Stimulated activated CD4-positive, alpha-beta T cell treated with anti-CD3 and anti-CD28 coated beads, Interleukin-4, amount 100 ng/mL, for 48 hours (primary cell): Measurements from ENCODE around the gene VGLL4.
"Not testable (repeated sequence)": the region's sequence is repeated elsewhere in the genome, so short reads cannot be mapped to it uniquely, and the experiment has no call there.

Source experiments
- DNase-seq, 2 donors: peaks; one replicate each; pipeline ENCODE4 v3.0.0-alpha.2; 2020; ENCODE audit warnings: low read depth in 2 of 2

The VGLL4 gene

DNA sequence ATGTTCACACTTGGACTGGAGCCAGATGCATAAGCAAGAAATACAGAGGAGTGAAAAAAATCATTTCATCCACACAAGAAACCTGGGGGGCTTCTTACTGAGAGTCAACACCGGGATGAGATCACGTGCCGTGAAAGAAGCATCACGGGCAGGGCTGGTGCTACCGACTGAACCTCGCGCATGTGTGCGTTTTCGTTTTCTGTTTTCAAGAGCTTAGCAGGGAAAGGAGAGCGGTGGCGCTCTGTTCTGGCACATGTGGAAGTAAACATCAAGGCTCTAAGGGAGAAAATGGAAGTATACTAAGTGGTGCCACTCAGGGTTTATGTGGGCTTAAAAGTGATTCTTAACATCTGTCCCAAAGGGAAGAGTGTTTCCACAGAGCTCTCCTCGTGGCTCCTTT is 55.9 kb downstream of the VGLL4 start:
- no peak for DNase-seq

DNA sequence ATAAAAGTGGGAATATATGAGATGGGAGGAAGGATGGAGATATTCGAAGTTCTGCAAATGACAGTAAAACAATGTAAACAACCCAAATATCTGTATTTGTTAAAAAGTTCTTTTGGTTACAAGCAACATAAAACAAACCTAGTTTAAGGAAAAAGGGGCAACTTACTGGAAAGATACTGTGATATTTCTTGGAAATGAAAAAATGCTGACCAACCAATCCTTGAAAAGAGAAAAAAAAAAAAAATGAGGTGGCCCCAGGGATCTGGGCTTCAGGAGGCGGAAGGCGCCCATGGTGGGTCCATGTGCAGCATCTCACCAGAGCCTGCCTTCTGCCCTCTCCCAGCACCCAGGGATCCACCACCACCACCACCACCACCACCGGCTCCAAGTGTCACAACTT is 59.1 kb downstream of the VGLL4 start:
- no peak for DNase-seq

DNA sequence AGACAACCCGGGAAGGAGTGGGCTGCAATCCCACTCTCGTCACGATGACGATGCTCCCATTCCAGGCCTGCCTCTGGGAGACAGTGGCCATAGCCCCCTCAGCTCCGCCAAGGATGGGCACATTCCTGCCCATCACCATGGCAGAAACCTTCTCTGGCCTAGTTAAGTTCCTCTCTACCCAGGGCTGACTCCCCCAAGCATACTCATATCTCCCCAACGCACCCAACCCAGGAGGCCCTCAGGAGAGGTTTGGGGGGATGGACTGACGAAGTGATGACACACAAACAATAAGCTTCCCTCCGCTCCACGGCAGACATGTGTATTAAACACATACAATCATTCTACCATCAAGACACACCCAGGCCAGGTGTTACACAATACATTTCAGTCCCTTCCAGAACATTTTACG is 60.1 kb downstream of the VGLL4 start:
- no peak for DNase-seq

DNA sequence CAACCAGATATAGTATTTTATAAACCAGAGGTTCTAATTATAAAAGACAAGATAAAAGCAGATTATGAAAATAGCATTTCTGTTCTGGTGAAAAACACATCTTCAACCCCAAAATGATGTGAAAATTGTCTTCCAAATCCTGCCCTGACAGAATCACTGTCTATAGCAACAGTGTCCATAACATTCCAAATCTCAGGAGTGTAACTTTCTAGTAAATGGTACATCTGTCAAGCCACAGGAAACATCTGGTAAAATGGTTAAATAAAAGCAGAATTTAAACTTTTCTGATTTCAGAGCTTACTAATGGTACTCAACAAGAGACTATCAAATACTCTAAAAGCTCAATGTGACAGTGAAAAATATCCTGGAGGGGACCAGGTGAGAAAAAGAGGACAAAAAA is 60.5 kb downstream of the VGLL4 start:
- DNase-seq = no peak

DNA sequence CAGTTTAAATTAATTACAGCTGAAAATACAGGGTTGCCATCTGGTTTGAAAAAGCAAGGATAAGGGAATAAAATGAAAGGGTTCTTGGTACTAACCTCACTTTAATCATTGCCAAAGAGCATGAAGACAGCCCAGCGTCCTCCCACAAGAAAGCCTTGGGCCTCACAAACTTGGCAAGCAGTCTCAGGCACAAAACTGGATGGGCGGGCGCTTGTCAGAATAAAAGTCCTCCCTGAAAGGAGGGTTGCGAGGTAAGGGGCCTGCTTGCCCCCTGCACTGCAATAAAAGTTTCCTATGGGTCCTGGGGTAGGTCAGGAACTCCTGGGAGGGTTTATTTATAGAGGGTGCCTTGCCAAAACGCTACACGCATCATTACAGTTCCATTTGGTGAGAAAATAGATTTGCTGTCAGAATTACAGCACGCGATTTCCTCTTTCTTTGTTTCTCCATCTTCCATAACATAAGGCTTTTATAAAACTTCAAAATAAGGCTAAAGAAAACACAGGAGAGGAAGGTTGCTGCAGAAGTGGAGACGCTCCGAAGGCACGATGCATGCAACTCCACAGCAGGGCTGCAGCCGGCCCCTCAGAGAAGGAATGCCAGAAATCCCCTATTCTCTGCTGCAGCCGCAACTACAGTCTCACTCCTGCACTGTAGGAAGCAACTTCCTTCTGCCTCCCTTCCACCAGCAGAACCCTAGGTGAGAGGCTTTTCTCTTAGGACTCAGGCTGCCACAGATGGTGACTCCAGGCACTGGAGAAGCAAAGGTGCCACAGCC is 61.3 kb downstream of the VGLL4 start:
- no peak for DNase-seq

DNA sequence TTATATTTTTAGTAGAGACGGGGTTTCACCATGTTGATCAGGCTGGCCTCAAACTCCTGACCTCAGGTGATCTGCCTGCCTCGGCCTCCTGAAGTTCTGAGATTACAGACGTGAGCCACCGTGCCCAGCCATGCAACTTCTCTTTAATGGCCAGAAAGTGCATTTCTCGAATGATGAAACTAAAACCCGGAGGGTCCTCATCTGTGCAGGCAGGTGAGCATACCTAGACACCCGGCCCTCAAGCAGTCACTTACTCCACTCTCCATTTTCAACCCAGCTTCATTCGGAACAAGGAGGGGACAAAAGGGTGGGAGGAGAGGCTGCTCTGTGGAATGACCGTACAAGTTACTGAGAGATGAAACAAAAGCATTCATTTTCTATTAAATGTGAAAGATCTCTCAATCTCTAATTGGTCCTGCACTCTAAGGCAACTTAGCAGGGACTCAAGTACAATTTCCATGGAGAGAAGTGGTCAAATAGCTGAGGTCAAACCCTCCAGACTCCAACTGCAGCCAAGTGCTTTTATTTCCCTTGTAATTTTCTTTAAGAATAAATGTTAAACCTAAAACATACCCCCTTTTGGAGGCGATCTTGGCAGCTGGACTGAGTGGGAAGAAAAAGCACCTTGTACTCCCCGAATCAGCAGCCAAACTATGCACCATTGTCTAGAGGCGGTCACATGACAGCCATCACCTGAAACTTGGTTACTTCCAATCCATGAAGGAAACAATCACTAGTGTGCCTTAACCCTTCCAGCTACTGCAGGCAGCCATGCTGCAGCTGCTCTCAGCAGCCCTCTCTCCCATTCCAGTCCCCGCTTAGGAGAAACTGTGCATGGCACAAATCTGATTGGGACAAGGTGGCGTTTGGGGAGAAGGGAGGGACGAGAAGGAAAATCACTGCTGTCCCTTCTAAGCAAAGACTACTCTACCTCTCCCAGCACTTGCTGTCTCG is 62.2 kb downstream of the VGLL4 start:
- no peak for DNase-seq

DNA sequence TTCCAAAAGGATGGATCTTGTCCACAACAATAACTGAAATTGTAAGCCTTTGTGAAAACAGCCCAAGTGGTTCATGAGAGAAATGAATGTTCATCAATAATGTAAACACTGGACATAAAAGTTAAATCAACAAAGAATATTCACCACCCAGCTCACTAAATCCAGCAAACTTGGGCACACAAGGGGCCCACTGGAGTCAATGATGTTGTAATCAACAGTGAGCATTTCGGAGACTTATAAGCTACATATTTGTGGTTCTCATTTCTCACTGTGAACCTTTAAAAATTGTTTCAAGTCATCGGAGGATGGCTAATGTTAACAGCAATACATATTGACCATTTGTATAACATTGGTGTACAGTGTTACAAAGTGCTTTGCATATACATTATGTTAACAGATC is 63.1 kb downstream of the VGLL4 start:
- DNase-seq = no peak

DNA sequence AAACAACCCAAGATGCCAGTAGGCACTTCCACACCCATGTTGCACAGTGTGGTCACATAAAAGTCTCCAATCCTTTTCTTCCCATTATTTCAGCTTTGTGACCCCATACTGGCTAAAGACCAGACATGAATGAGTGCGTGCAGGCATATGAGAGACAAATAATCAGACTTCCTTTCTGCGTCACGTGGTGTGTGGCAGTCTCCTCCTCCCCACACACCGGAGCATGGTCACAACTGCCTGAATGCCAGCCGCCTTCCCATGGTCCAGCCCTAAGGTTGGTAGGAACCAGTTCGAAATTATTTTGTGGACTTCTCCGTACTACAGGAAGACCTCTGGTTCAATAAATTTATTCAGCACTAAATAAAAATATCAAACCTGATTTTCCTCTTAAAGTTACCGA is 65.5 kb downstream of the VGLL4 start:
- DNase-seq = no peak

DNA sequence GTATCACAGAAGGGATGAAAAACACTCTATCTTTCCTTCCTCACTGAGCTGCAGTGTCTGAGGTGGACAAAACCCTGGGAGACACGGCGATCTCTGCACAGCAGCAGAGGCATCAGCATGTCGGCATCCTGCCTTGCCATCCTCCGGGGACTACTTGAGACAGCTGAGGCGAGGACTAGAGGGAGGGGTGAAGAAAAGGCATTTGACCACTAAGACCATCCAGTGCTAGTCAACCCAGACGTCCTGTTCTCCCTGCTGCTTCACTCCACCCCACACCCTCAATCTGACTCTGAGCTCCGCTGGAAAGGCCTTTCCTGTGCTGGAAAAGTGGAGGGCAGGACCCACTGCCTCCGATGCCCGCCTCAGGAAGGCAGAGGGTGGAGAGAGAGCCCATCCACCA is 67.3 kb downstream of the VGLL4 start:
- no peak for DNase-seq

DNA sequence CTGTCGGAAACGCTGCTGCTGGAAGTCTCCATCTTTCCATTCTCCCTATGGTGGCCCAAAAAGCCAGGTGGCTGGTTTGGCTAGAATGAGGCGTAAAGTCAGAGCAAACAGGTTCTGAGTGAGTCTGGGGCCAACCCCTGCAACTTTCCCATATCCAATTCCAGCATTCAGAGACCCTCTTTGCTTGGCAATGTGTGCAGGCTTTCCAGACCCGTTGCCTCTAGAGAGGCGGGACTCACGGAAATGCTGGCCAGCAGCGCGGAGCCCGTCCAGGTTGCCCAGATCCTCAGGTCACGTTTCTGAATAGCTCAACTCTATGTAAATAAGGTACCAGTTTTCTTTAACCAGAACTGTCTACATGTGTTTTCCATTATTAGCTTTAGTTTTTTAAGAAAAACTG is 68.0 kb downstream of the VGLL4 start:
- no peak for DNase-seq

DNA sequence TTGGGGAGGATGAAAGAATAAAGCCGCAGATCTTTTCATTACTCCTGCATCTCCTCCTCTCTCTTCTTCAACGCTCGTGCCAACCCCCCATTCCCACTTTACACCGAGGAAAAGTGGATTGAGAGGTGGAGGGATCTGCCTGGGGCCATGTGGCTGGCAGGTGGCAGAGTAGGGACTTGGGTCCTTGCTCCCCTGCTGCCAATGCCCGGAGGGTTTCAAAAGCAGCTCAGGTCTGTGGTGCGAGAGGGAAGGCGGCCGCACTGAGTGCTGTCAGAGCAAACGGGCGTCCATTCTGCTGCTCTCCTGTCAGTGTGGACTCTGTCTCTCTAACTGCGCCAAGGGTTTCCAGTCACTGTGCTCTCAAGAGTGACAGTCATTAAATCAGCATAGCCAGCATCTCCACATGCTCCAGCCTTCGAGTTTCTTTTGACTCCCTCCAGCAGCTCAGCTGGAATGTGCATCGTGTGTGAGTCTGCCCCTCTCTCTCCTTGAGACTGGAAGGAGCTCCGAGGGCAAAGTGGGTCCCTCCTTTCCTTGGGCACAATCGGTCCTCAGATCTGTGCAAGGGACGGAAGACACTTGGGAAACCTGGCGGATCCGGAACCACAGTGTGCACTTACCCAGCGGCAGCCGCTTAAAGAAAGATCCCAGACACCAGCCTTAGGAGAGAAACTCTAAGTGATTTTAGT is 68.6 kb downstream of the VGLL4 start:
- no peak for DNase-seq

DNA sequence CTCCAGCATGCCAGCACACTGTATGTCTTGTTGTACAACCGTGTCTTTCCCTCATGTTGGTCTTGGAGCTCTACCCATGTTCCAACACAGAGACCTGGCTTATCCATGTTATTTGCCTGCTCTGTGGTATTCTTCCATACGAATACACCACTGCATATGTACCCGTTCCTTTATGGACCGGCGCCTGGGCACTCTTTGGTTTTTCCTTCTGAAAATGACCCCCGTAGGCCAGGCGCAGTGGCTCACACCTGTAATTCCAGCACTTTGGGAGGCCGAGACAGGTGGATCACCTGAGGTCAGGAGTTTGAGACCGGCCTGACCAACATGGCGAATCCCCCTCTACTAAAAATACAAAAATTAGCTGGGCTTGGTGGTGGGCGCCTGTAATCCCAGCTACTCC is 71.1 kb downstream of the VGLL4 start:
- DNase-seq = not testable (repeated sequence)

DNA sequence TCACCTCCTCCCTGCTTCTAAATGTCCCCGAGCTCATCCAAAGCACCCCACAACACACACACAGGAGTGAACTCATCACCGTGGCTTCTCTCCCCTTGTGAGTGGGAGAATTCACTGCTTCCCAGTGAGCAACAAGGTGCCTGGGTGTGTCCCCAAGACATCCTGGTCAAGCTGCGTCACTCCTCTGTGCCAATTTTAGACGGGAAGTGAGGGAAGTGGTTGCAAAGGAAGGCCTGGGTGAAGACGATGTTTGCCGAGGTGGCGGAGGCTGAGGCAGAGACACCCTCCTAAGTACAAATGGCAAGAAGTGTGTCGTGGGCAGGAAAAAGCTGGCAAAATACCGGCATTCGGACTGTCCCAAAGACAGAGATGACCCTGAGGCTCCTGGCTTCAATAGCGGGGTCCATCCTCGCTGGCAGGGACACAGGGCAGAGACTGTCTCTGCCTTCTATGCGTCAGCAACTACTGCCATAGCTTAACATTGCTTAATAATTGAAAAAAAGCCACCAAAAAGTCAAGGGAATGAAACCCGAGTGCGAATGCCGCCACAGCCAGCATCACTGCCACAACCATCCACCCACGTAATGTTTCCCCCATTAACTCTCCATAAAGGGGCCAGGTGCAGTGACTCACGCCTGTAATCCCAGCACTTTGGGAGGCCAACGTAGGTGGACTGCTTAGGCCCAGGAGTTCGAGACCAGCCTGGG is 72.8 kb downstream of the VGLL4 start:
- no peak for DNase-seq

DNA sequence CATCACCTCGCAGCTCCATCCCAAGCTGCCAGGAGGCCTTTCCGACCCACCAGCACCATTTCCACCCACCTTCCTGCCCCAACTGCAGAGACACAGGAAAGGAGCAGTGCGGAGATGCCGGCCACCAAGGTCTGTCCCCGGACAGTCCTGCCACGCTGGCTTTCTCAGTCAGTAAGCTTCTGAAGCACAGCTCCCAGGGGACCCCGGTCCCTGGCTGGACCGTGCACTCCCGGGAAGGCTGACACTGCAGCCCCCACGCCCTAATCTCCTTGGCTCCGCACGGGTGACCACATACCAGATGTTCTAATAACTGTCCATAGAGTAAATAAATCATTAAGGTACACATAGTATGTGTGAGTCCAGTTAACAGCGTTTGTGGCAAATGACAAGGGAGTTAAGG is 73.5 kb downstream of the VGLL4 start:
- DNase-seq = no peak

DNA sequence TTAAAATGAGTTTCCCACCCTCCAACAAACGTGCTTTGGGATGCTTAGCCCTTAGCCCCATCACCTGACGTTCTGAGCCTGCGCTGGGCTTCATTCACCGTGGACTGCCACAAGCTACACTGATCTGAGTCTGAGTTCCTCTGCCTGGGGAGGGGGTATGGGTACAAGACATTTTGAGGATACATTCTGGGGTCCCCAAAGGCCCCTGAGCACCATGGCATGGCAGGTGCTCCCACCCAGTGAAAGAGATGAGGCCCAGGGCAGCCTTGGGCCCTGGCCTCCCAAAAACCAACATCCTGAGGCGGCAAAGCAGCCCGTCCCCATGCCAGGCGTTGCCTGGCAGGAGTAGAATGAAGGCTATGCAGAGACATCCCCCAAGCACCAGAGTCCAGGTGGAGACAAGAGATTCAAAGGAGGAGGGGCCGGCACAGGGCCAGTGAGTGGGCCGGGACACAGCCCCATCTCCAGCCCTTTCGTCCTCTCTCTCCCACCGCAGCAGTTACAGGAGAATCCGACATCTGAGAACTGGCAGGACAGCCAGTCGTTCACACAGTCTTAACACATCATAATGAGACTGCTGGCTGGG is 74.5 kb downstream of the VGLL4 start:
- DNase-seq = no peak

DNA sequence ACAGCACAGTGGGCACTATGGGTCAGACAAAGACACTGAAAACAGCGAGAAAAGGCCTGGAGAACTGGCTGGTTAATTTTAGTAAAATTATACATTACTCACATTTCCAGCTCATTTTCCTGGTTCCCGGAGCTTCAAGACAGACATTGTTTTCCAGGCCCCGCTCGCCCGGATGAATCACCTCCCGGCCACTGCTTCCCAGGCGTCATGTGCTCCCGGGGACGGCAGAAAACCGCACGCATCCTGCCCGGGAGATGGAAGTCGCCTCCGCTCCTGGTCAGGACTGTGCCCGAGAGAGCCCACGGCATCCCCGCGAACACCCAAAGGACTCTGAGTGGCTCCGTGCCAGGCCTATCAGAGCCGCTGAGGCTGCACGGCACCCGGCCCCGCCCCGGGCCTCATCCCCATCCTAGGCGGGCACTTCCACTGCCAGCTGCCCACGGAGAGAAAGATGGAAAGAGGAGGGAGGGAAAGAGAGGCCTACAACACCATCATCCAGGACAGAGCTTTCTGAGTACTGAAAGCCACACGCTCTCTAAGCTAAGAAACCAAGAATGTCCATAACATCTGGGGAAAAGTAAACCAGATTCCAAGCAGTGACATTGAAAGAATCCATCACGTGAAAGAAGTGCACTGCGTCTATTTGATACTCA is 75.1 kb downstream of the VGLL4 start:
- DNase-seq = no peak

DNA sequence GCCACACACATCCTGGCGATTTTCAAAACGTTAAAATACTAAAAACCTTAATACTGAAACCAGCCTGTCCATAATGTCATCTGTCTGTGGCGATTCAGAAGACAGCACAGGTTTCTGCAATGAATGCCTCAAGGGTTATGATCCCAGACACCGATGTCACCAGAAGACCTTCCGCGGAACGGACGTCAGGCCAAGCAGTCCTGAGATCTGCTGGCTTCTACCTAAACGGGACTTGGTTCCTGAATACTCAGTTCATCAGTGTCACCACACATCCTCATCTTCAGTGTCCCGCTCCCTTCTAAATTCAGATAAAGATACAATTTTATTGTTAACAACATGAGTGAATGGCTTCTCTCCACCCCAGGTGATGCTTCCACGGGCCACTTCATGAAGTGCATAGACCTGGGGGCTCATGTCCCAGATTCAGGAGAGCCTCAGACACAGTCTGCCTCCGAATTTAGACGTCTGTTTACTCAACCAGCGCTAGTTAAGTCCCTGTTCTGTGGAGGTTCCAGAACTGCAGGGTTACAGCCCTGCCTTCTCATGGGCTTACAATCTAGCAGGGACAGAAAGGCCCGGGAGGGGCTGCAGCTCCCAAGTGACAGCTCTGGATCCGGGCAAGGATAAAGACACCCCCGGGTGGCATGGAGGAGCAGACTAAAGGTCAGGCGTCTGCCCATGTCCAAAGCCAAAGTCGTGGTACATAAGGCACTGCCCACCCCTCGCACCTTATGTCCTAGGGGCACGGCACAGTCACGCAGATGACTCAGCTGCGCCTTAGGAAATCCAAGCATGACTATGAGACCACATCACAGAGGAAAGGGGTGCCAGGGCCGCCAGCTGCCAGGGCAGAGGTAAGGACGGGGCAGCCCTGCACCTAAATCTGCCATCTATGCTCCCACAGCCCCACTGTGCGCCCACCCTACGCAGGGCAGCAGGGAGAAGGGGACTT is 75.9 kb downstream of the VGLL4 start:
- no peak for DNase-seq

DNA sequence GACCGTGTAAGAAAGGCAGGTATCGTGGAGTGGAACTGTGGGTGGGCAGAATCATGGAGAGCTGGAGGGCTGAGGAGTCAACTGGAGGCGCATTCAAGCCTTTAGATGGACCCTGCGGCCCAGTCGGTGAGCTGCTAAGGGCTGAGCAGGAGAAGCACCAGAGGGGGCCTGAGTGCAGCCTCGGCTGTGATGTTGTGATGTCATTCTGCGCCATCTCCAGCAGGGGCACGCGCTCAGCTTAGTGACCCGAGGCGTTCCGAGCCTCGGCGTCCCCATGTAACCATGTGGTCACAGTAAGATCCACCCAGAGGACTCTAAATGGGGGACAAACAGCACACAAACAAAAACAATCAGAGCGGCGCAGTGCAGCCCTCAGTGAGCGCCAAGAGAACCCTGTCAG is 76.8 kb downstream of the VGLL4 start:
- DNase-seq = no peak

DNA sequence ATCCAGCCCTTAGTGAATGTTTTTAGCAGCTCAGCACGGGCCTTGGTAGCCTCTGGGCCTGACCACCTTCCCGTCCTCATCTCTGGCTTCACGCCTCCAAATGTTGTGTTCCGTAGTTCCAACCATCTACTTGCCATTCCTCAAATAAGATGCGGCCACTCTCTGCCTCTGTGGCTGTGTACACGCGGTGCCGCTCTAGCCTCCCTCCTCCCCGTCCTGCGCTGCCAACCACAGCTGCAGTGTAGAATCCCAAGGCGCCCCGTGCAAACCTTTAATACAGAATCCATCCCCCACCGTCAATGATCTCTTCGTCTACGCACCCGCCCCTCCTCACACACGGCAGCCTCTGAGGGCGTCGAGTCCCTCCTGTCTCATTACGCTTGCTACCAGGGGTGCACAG is 77.2 kb downstream of the VGLL4 start:
- no peak for DNase-seq

DNA sequence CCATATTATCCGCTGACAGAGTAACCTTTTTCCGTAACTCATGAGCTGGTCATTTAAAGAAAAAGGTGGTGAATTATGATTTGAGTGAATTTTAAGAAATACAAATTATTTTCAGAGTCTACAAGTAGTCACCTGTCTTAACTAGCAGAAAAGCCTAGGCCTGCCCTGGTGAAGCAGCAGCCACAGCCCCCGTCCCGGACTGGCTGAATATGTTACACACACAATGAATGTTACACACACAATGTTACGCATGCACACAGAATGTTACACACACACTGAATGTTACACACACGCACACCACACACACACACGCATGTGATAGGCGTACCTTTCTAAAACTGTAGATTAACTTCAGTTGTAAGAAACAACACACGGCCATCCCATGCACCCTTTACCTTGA is 77.8 kb downstream of the VGLL4 start:
- DNase-seq = no peak
